ENCODE data around the gene TRH. TPM values are rescaled to one million over a fixed set of nuclear protein-coding genes. Genes with fewer than 3 reads are reported as not detected.

TRH gene
- total RNA-seq, 2 experiments from 2014 or later = not detected

- Mint-ChIP-seq H3K36me3 (peaks cover 2% of the 10 kb centered on the region), H3K27me3 (peaks cover 57% of the 10 kb centered on the region), H3K9me3 (ENCODE audit: low read depth) (no peaks in the 10 kb centered on the region), H3K4me3 (no peak overlapping the region), H3K4me1 (peaks cover 6% of the 10 kb centered on the region), H3K27ac (no peak overlapping the region)
- no peak for DNase-seq
- CTCF ChIA-PET = no interaction called here
- no peak for ATAC-seq
These were observed 2.2 kb upstream of the TRH start for GRCh38 chr3:129972301-129972700.

DNA sequence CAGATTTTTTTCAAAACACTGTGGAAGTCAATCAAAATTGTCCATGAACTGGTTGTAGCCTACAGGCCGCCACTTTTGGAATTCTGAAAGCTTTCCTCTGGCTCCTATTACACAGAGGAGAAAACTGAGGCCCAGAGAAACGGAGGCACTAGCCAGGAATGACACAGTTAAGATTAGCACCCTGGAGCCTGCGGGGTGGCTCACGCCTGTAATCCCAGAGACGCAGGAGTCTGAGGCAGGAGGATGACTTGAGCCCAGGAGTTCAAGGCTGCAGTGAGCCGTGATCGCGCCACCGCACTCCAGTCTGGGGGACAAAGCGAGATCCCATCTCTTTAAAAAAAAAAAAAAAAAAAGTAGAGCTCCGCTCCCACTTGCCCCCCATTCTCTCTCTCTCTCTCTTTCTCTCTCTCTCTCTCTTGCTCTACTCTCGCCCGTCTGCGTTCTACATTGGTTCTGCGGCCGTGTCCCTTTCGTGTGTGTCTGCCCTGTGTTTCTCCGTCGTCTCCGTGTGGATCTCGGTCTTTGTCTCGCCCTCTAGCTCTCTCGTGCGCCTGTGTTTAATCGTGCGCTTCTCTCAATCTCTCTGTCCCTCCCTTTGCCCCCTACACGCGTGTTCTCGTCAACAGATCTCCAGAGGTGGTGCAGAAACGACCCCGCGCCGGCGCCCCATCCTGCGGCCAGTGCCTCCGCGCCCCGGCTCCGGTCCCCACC lies 512 bp upstream of the TRH start:
- no peak overlapping the region for H3K27ac Mint-ChIP-seq
- H3K36me3 Mint-ChIP-seq = peaks cover 2% of the 10 kb centered on the region
- CTCF ChIA-PET = interaction anchor here (0.6 to 1.0 kb wide), 3 partner anchors 8 to 590 kb away, joined by 3 to 4 read pairs (median 3); no protein-coding TSS in a partner anchor
- peaks cover 6% of the 10 kb centered on the region for H3K4me1 Mint-ChIP-seq
- no peaks in the 10 kb centered on the region for H3K9me3 Mint-ChIP-seq (ENCODE audit: low read depth)
- peaks cover 65% of the 10 kb centered on the region for H3K27me3 Mint-ChIP-seq
- peak overlapping the region; percentile 7 for H3K4me3 Mint-ChIP-seq
- DNase-seq = no peak
- ATAC-seq = no peak

- peaks cover 2% of the 10 kb centered on the region for H3K36me3 Mint-ChIP-seq
- H3K4me1 Mint-ChIP-seq = peaks cover 6% of the 10 kb centered on the region
- peaks cover 67% of the 10 kb centered on the region for H3K27me3 Mint-ChIP-seq
- H3K4me3 Mint-ChIP-seq = no peak overlapping the region
- no peak overlapping the region for H3K27ac Mint-ChIP-seq
- no peak for DNase-seq
- H3K9me3 Mint-ChIP-seq (ENCODE audit: low read depth) = no peaks in the 10 kb centered on the region
- CTCF ChIA-PET = interaction anchor here (1.0 kb wide), 1 partner anchor 123 kb away, joined by 4 read pairs; no protein-coding TSS in a partner anchor
- peak; percentile 42 for ATAC-seq
These were observed 549 bp downstream of the TRH start for GRCh38 chr3:129974833-129975704.

- Mint-ChIP-seq H3K9me3 (ENCODE audit: low read depth) (no peaks in the 10 kb centered on the region), H3K27ac (no peak overlapping the region), H3K36me3 (peaks cover 2% of the 10 kb centered on the region), H3K4me3 (no peak overlapping the region), H3K4me1 (peaks cover 6% of the 10 kb centered on the region), H3K27me3 (peaks cover 68% of the 10 kb centered on the region)
- no peak for ATAC-seq
- CTCF ChIA-PET = no interaction called here
- no peak for DNase-seq
These were observed 1.2 kb downstream of the TRH start for GRCh38 chr3:129975705-129976048.

DNA sequence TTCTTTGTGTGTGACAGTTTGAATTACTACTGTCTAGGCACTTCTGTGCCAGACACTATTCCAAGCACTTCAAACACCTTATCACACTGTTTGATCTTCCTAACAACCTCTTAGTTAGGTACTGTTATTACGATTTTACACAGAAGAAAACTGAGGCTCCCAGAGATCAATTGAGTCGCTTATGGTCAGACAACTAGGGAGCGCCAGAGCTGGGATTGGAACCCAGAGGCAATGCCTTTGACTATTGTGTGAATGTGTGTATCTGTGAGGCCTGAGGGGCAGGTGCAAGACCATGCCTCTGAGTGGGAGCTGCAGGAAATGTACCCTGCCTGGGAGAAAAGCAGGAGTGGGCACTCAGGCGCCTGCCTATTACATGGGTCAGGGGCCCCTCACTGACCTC lies 1.8 kb downstream of the TRH start:
- CTCF ChIA-PET = no interaction called here
- Mint-ChIP-seq H3K4me3 (no peak overlapping the region), H3K9me3 (ENCODE audit: low read depth) (no peaks in the 10 kb centered on the region), H3K27ac (no peak overlapping the region), H3K4me1 (peaks cover 6% of the 10 kb centered on the region), H3K36me3 (peaks cover 2% of the 10 kb centered on the region), H3K27me3 (peaks cover 65% of the 10 kb centered on the region)
- no peak for DNase-seq
- ATAC-seq = no peak

GRCh38 chr3:129978123-129978522 lies 3.6 kb downstream of the TRH start:
- CTCF ChIA-PET = no interaction called here
- DNase-seq (no peak), ATAC-seq (no peak)
- Mint-ChIP-seq H3K36me3 (peaks cover 2% of the 10 kb centered on the region), H3K4me1 (peaks cover 6% of the 10 kb centered on the region), H3K4me3 (no peak overlapping the region), H3K9me3 (ENCODE audit: low read depth) (no peaks in the 10 kb centered on the region), H3K27me3 (peaks cover 52% of the 10 kb centered on the region), H3K27ac (no peak overlapping the region)

- Mint-ChIP-seq H3K9me3 (ENCODE audit: low read depth) (no peaks in the 10 kb centered on the region), H3K27ac (no peak overlapping the region), H3K36me3 (no peaks in the 10 kb centered on the region), H3K4me3 (no peak overlapping the region), H3K27me3 (peaks cover 37% of the 10 kb centered on the region), H3K4me1 (peaks cover 3% of the 10 kb centered on the region)
- ATAC-seq = no peak
- no peak for DNase-seq
- CTCF ChIA-PET = no interaction called here
These were observed 5.4 kb downstream of the TRH start for GRCh38 chr3:129979905-129980304.

DNA sequence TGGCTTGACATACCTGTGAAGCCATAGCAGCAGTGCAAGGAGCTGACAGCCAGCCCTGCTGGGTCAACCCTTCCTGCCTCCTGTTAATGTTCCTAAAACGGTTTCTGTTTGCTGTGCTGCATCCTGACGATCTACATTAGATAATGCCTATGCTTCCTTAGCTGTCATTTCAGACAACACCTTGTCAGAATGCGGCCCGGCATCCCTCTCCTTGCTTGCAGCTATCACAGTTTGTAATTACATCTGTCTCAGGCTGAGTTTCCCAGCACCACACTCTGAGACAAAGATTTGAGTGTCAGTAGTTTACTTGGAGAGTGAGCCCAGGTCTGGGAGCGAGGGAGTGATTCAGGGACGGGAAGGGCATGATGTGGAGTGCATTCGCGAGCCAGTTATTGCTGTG lies 9.0 kb downstream of the TRH start:
- Mint-ChIP-seq H3K4me1 (no peaks in the 10 kb centered on the region), H3K9me3 (ENCODE audit: low read depth) (no peaks in the 10 kb centered on the region), H3K27ac (no peak overlapping the region), H3K36me3 (no peaks in the 10 kb centered on the region), H3K4me3 (no peak overlapping the region), H3K27me3 (peaks cover 11% of the 10 kb centered on the region)
- ATAC-seq (no peak), DNase-seq (no peak)
- CTCF ChIA-PET = interaction anchor here (0.7 kb wide), 1 partner anchor 11 kb away, joined by 3 read pairs; no protein-coding TSS in a partner anchor

GRCh38 chr3:129984125-129984524 lies 9.6 kb downstream of the TRH start:
- no peak for ATAC-seq

DNA sequence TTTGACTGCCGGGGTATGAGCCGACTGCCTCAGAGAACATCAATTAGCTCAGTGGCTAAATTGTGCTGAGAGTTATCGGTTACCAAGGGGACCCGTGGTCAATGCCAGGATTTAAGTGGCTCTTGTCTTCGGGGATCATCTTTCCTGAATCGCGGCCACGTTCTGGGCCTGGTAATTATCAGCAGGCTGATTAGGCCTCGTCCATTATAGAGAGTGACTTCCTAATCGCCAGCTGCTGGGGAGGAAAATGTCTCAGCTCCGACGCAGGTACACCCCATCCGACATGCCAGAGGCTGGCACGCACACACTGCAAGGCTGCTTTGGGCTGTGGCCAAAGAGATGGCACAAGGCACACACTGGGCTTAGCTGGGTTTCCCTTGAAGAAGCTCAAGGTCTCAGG lies 10.6 kb downstream of the TRH start:
- ATAC-seq = no peak
- CTCF ChIA-PET = no interaction called here
- Mint-ChIP-seq H3K36me3 (no peaks in the 10 kb centered on the region), H3K27me3 (peaks cover 7% of the 10 kb centered on the region), H3K4me1 (no peaks in the 10 kb centered on the region), H3K9me3 (ENCODE audit: low read depth) (no peaks in the 10 kb centered on the region), H3K4me3 (no peak overlapping the region), H3K27ac (no peak overlapping the region)
- no peak for DNase-seq

More at GRCh38 chr3:129984125-129984524, 9.6 kb downstream of the TRH start:
- CTCF ChIA-PET = interaction anchor here (0.7 kb wide), 1 partner anchor 11 kb away, joined by 3 read pairs; no protein-coding TSS in a partner anchor
- Mint-ChIP-seq H3K27ac (no peak overlapping the region), H3K4me1 (no peaks in the 10 kb centered on the region), H3K27me3 (peaks cover 10% of the 10 kb centered on the region), H3K36me3 (no peaks in the 10 kb centered on the region), H3K4me3 (no peak overlapping the region), H3K9me3 (ENCODE audit: low read depth) (no peaks in the 10 kb centered on the region)
- no peak for DNase-seq

DNA sequence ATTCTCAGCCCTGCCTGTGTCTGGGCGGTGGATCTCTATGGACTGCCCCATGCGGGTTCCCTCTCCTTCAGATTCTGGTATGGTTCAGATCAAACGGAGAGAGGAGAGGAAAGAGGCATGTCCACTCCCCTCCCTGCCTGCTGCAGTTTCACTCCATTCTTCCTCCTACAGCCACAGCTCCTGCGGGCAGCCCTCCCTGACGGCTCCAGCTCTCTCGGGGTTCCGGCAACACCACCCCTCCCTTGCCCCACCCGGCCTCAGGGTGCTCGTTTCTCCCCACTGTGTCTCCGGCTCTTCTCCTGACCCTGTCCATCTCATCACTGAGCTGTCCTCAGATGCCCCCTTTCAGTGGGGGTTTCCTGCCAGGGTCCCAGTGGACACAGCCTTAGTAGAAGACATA lies 13.9 kb downstream of the TRH start:
- Mint-ChIP-seq H3K36me3 (no peaks in the 10 kb centered on the region), H3K9me3 (ENCODE audit: low read depth) (no peaks in the 10 kb centered on the region), H3K27me3 (peaks cover 12% of the 10 kb centered on the region), H3K27ac (no peak overlapping the region), H3K4me1 (no peaks in the 10 kb centered on the region), H3K4me3 (no peak overlapping the region)
- ATAC-seq = no peak
- DNase-seq = no peak
- CTCF ChIA-PET = no interaction called here

DNA sequence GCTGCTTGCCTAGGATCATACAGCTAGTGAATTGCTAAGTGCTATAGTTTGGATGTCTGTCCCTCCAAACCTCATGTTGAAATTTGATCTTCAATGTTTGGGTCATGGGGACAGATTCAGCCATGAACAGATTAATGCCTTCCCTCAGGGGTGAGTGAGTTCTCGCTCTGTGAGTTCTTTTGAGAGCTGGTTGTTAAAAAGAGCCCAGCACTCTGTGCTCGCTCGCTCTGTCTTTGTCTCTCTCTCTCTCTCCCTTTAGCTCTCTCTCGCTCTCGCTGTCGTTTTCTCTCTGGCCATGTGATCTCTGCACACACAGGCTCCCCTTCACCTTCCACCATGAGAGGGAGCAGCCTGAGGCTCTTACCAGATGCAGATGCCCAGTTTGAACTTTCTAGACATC lies 14.9 kb downstream of the TRH start:
- Mint-ChIP-seq H3K4me3 (no peak overlapping the region), H3K4me1 (no peaks in the 10 kb centered on the region), H3K36me3 (no peaks in the 10 kb centered on the region), H3K27me3 (peaks cover 18% of the 10 kb centered on the region), H3K9me3 (ENCODE audit: low read depth) (no peaks in the 10 kb centered on the region), H3K27ac (no peak overlapping the region)
- CTCF ChIA-PET = no interaction called here
- ATAC-seq (no peak), DNase-seq (no peak)

DNA sequence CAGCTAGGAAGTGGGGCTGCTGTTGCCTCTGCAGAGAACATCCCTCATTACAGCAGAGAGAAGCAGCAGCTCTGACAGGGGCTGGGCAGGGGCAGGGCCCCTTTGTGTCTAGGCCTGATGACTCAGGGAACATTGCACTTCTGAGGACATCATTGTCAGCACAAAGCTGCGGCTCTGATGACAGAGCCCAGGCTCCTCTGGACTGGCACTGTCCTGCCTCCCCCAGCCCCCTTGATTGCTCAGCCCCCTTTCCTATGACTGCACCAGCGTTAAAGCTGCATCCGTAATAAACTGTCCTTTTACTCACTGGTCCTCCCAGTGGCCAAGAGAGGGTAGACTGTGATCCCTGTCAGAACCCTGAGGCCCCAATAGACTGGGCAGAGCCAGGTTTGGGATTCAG lies 18.3 kb downstream of the TRH start:
- Mint-ChIP-seq H3K4me3 (no peak overlapping the region), H3K4me1 (no peaks in the 10 kb centered on the region), H3K36me3 (no peaks in the 10 kb centered on the region), H3K9me3 (ENCODE audit: low read depth) (no peaks in the 10 kb centered on the region), H3K27ac (no peak overlapping the region), H3K27me3 (peaks cover 27% of the 10 kb centered on the region)
- ATAC-seq = no peak
- CTCF ChIA-PET = interaction anchor here (1.5 kb wide), 1 partner anchor 10 kb away, joined by 4 read pairs; no protein-coding TSS in a partner anchor
- no peak for DNase-seq

Measured in activated CD8-positive, alpha-beta memory T cell treated with anti-CD3 and anti-CD28 coated beads, Interleukin-2, amount 10 ng/mL, durations not matched to agents 7 days and 5 days (primary cell).